HG02943 (cell line): ENCODE measurements around the gene TRIAP1.

Source experiments
- ATAC-seq: cut with Tn5 transposase; IDR thresholded peaks from one replicate; pipeline ENCODE4 v1.9.1; 2021; ENCODE audit warnings: mild to moderate bottlenecking, low read depth, moderate library complexity; ENCODE audit not compliant: unreplicated experiment

Gene TRIAP1

DNA sequence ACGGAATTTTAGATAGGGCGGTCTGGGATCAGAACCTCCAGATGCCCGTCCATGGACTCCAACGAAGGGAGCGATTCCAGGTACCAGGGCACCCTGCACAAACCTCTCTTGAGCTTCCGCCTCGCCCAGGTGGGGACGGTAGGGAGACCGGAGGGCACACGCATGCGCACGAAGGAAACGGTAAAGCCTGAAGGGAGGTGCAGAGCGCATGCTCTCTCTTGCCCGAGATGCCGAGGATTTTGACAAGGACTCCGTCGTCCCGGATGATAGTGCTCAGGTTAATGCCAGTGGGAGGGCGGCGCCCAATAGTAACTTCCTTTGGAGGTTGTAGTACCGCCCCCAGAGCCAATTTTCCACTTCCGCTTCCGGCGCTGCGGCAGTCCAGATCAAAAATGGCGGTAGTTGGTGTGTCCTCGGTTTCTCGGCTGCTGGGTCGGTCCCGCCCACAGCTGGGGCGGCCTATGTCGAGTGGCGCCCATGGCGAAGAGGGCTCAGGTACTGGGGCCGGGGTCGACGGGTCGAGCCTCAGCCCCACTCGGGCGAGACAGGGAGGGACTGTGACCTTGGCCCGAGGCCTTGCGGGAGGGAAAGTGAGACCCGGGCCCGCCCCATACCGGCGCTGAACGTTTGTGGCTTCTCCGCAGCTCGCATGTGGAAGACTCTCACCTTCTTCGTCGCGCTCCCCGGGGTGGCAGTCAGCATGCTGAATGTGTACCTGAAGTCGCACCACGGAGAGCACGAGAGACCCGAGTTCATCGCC, 8.3 kb downstream of the TRIAP1 start, which contains the start of gene COX6A1:
Gene COX6A1 (plus strand): TSS at position 379 of the 760 bp plus-strand sequence. CDS start 14 bp downstream, at position 393.
- ATAC-seq = peak; percentile 91

DNA sequence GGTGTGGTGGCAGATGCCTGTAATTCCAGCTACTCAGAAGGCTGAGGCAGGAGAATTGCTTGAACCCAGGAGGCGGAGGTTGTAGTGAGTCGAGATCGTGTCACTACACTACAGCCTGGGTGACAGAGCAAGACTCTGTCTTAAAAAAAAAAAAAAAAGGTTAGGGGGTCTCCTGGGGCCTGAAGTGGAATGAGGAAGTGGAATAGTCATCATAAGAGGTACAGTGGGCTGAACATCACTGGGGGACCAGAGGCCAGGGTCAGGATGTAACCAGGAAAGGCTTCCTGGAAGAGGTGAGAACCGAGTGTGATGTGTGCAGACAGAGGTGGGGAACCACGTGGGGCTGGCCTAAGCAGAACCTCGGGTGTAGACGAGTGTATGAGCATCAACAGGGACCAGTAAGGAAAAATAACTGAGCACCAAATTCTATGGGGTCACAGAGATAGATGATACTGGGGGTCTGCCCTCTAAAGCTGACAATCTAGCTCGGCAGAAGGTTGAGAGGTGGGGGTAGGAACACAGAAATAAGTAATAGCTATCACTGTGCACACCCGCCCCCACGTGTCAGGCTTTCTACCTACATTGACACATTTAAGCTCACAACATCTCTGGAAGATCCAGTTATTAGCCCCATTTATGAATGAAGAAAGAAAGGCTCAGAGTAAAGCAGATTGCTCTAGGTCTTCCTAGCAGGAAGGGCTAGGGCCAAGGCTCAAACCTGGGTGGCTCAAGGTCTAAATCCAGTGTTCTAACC, 13.2 kb downstream of the TRIAP1 start:
- no peak for ATAC-seq

DNA sequence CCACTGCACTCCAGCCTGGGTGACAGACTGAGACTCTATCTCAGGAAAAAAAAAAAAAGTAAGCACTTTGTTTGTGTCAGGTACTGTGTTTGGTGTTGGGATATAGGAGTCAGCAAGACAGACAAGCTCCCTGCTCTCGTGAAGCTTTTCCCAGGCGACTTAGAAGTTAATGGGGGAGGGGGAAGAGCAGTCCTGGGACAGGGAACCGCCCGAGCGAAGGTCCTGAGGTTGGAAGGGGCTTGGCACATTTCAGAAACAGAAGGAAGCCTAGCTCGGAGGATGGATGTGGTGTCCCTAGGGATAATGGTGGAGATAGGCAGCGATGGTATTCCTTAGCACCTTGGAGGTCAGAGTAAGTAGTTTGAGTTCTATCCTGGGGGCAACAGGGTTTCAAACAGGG, 16.8 kb downstream of the TRIAP1 start:
- ATAC-seq = no peak

DNA sequence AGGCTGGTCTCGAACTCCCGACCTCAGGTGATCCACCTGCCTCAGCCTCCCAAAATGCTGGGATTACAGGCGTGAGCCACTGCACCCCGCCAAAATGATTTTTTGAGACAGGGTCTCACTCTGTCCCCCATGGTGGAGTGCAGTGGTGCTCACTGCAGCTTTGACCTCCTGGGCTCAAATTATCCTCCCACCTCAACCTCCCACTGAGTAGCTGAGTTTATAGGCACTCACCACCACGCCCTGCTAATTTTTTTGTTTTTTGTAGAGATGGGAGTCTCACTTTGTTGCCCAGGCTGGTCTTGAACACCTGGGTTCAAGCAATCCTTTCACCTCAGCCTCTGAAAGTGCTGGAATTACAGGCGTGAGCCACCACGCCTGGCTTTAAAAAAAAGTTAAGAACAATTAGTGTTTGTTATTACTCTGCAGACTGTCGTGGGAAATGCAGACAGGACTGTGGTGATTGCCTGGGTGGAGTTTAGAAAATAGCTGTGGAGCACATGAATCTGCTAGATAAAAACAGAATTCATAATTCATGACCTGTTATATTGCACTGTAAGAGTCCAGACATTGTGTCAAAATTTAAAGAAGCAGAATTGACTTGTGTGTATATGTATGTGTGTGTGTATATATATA, 17.5 kb downstream of the TRIAP1 start:
- ATAC-seq = no peak

- ATAC-seq = no peak
These were observed 20.4 kb downstream of the TRIAP1 start for GRCh38 chr12:120425797-120426196.

GRCh38 chr12:120422892-120423456, 23.2 kb downstream of the TRIAP1 start:
- ATAC-seq = no peak

- ATAC-seq = no peak
These were observed 24.5 kb downstream of the TRIAP1 start for GRCh38 chr12:120421701-120422100.

DNA sequence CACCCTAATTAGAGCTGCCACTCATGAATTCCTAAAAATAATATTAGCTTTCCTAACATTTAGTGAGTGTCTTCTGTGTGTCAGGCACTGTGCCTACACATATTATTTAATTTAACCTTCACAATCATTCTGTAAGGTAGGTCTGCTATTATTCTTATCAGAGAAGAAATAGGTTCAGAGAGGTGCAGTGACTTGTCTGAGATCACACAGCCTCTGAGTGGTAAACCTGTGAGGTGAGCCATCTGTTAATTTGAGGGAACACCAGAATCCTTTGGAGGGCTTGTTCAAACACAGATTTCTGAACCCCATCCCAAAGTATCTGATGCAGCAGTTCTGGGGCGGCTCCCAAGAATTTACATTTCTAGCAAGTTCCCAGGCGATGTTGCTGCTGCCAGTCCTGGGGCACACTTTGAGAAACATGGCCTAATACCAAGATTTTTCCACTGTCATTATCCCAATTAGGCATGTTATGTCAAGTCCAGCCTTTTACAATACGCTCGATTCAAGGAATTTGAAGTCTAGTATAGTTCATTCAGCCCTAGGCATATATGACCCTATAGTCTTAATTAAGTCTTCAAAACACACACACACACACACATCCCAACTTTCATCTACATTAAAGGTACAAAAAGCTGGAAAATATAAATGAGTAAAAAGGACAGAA, 28.1 kb downstream of the TRIAP1 start:
- ATAC-seq = no peak

DNA sequence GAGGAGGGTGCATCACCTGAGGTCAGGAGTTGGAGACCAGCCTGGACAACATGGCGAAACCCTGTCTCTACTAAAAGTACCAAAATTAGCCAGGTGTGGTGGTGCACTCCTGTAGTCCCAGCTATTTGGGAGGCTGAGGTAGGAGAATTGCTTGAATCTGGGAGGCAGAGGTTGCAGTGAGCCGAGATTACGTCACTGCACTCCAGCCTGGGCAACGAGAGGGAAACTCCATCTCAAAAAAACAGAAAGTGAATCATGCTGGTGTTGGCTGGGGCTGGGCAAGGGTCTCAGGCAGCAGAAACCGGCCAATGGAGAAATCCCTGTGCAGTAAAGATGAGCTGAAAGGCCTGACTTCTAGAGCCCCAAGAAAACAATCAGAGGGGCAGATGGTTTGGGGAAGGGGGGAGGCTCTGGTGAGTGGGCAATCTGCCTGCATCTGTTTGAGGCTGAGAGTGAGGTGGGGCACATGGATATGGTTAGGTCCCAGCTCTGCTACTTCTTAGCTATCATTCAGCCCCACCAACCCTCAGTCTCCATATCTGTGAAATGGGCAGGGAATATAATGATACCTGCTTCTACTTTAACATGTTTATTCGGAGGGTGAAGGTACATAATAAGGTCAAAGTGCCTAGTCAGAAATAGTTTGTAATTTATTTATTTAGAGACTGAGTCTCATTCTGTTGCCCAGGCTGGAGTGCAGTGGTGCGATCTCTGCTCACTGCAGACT, 29.5 kb downstream of the TRIAP1 start:
- ATAC-seq = no peak

DNA sequence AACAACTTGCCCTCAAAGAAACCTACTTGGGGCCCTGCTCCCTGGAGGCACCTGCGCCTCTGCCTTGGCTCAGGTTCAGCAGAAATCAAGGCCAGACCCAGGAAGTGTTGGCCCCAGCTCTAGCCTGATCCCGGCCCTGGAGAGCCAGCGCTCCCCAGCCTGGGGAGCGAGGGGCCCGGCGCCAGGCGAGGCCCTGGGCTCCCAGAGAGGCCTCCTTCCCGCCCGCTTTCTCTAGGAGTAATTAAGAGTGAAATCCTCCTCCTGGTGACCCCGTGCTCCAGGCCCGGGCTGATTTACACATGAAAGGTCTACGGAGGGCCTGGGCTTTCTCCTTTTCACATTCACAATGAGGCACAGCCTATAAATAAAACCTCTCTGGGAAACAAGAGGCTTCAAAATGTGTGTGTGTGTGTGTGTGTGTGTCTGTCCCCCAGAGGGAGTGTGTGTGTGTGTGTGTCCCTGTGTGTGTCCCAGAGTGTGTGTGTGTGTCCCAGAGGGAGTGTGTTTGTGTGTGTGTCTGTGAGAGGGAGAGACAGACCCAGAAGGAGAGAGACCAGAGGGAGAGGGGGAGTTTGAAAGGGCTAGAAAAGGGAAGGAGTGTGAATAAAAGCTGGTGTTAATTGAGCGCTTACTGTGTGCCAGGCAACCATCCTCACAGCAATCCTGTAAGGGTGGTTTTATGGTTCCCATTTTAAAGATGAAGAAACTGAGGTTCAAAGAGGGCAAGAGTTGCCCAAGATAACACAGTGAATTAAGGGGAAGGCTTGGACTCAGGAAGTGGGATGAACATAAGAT, 32.1 kb downstream of the TRIAP1 start:
- ATAC-seq = no peak

DNA sequence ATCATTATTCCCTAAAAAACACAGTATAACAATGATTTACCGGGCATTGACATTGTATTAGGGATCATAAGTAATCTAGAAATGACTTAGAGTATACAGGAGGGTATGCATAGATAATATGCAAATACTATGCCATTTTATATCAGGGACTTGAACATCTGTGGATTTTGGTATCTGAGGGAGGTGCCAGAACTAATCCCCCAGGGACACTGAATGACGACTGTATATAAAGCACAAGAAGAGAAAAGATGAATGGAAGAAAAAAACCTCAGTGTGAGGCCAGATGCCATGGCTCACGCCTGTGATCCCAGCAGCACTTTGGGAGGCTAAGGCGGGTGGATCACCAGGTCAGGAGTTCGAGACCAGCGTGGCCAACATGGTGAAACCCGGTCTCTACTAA, 33.8 kb downstream of the TRIAP1 start:
- ATAC-seq = no peak

DNA sequence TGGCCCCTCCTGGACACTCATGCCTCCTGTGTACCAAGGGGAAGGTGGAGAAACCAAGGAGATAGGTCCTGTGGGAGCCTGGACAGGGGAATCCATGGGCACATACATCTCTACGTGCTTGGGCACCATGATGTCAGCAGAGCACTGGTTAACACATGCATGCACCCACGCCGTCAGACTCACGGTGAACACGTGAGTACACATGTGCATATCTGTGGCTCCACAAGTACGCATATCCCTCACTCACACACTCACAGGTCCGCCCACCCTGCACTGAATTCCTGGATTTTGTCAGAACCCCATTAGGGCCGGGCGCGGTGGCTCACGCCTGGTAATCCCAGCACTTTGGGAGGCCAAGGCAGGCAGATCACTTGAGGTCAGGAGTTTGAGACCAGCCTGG, 37.4 kb downstream of the TRIAP1 start:
- ATAC-seq = no peak

DNA sequence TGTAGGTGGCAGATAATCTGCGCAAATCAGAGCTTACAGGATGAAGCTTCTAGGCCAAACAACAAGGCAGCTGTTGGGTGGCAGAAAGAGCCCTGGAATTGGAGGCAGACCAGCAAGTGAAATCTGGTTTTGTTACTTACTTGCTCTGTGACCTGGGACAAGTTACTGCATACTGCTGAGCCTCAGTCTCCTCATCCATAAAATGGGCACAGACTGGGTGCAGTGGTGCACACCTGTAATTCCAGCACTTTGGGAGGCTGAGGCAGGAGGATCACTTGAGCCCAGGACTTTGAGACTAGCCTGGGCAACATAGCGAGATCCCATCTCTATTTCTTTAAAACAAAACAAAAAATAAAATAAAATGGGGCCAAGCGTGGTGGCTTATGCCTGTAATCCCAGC, 39.6 kb downstream of the TRIAP1 start:
- no peak for ATAC-seq

DNA sequence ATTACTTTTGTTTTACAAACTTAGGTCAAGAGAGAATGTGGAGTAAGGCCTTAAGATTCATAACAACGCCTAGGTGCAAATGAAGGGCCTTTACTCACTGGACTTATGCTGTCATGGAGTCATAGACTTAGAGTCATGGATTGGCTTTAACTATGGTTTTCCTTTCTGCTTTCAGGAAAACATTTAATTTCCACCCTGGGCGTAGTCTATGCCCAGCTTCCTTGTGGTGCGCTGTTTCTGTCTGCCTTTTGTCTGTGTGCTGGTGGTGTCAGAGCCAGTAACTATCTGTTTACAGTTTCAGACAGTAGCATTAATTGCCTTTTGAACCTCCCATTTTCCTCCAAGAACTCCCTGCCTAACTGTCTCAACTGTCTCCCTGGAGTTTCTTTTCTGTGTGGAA, 40.1 kb downstream of the TRIAP1 start:
- ATAC-seq = no peak

DNA sequence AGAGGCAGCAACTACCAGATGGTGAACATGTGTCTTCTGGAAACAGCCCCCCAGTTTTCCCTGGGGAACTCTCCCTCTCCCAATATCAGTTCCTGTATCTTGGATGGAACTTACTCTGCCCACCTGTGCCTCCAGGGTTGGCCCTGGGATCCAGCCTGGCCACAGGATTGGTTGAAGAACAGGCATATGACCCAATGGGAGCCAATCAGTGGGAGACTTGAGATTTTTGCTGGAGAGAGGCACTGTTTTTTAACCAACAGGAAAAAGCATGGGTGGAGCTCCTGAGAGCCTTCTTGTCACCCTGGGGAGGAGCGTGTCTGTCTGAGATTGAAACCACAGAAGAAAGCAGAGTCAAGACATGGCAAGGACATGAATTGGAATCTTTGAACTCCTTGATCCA, 41.9 kb downstream of the TRIAP1 start:
- ATAC-seq = no peak

- ATAC-seq = no peak
These were observed 42.3 kb downstream of the TRIAP1 start for GRCh38 chr12:120403869-120404268.

GRCh38 chr12:120402217-120402616, 44.0 kb downstream of the TRIAP1 start:
- no peak for ATAC-seq

DNA sequence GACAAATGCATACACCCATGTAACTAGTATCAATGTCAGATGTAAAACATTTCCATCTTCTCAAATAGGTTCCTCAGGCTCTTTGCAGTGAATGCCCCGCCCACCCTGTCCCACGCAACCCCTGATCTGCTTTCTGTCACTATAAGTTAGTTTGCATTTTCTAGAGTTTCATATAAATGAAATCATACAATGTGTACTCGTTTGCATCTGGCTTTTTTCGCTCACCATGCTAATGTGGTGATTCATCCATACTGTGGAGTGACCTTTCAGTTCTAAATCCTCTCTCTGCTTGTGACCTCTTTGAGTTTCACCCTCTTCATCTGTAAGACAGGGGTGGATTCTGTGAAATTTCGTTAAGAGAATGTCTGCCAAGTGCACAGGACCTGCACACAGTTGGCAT, 46.7 kb downstream of the TRIAP1 start:
- ATAC-seq = no peak
